Measurements from ENCODE around the gene FKBP2. TPM values are rescaled to one million over a fixed set of nuclear protein-coding genes. Genes with fewer than 3 reads are reported as not detected.
A peak's percentile ranks its signal among the peaks of the same experiment; 100 is the strongest.

FKBP2 gene
- total RNA-seq, 4 donors from 2014 or later = 50.7 to 89.6 (median 56.0) TPM

DNA sequence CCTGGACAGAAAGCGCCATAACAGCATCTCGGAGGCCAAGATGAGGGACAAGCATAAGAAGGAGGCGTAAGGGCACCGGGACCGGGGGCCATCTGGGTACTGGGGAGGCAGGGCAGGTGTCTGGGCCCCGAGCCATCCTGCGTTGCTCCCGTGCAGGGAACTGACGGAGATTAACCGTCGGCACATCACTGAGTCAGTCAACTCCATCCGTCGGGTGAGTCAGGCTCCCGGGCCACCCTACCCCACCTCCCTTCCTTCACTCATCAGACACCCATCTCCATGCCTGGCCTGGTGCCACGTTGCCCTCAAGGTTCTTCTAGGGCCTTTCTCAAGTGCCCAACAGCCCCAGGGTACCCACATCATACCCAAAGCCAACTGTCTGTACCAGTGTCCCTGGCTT is 25.4 kb downstream of the FKBP2 start:
- H3K27ac ChIP-seq = peak overlapping the region in 3 of 4 donors; percentile 98 to 99 (median 98)
- 58 to 61% methylated on average over 10 to 15 of the region's 15 CpGs for WGBS, 2 donors
- H3K36me3 ChIP-seq = peaks cover 31 to 58% (median 33%) of the 10 kb centered on the region in 3 donors
- no peaks in the 10 kb centered on the region for H3K9me3 ChIP-seq
- DNase-seq = no peak
- H3K4me1 ChIP-seq = peaks cover 25 to 45% (median 27%) of the 10 kb centered on the region in 3 donors
- H3K4me3 ChIP-seq = no peak overlapping the region
- TF ChIP-seq, protein P1, sequence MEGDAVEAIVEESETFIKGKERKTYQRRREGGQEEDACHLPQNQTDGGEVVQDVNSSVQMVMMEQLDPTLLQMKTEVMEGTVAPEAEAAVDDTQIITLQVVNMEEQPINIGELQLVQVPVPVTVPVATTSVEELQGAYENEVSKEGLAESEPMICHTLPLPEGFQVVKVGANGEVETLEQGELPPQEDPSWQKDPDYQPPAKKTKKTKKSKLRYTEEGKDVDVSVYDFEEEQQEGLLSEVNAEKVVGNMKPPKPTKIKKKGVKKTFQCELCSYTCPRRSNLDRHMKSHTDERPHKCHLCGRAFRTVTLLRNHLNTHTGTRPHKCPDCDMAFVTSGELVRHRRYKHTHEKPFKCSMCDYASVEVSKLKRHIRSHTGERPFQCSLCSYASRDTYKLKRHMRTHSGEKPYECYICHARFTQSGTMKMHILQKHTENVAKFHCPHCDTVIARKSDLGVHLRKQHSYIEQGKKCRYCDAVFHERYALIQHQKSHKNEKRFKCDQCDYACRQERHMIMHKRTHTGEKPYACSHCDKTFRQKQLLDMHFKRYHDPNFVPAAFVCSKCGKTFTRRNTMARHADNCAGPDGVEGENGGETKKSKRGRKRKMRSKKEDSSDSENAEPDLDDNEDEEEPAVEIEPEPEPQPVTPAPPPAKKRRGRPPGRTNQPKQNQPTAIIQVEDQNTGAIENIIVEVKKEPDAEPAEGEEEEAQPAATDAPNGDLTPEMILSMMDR (IDR thresholded peaks at IDR 0.05) = no peak
- TF ChIP-seq POLR2A (IDR thresholded peaks at IDR 0.05) = no peak
- intact Hi-C loops (cut with DNase I) = no loop called here
- no peaks in the 10 kb centered on the region for H3K27me3 ChIP-seq

DNA sequence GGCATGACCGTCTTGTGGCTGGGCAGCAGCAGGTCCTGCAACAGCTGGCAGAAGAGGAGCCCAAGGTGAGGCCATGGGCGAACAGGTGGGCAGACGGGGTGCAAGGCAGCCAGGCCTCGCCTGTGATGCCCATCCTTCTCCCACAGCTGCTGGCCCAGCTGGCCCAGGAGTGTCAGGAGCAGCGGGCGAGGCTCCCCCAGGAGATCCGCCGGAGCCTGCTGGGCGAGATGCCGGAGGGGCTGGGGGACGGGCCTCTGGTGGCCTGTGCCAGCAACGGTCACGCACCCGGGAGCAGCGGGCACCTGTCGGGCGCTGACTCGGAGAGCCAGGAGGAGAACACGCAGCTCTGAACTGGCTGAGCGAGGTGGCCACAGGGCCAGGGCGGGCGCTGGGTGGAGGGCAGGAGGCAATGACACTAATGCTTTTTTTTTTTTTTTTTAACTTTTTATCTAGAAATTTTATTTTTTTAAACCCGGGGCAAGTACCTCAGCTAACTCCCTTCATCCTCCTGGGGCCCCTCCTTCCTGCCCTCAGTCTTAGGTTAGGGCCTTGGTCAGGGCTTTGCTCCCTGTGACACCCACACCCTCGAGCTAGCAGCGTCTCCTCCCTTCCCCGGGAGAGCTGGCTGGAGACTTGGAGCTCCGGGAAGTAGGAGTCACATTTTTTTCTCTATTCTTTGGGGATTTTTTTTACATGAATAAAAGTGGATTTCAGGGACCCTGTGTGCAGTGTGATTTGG is 26.5 kb downstream of the FKBP2 start:
- 47 to 64% methylated on average over 13 to 15 of the region's 27 CpGs for WGBS, 2 donors
- peaks cover 31 to 54% (median 32%) of the 10 kb centered on the region in 3 donors for H3K4me1 ChIP-seq

DNA sequence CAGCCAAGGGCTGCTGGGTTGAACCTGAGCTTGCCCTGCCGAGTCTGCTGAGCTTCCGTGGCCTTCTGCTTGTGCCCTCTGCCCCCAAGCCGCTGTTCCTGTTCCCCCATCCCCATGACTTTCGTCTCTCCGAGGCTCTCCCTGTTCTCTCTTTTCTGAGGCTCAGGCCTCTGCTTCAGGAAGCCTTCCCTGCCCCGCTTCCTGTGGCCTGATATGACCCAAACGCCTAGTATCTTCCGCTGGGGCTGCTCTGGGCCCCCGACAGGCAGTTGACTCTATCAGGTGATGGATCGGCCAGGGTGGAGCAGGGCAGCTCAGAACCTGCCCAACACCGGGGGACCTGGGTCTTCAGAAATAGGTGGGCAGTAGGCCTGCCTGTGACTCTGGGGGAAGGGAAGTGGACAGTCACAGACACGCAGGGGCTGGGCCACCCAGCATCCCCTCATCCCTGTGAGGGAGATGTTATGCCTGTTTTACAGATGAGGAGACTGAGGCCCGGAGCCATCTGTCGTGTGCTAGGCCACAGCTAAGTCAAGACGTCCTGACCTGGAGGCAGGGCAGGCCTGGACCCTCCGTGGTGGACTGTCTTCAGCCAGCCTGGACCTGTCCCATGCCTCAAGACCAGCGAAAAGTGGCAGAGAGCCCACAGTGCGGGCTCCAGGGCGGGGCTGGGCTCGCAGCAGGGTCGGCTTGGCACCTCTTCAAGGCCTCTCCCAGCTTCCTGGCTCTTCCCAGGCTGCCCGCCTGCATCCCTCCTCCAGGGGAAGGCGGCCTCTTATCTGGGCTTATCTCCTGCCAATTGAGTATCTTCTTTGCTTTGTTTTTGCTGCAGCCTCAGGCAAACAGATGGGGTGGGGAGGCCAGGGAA is 27.4 kb downstream of the FKBP2 start:
- Histone ChIP-seq H3K36me3 (peaks cover 16 to 39% (median 20%) of the 10 kb centered on the region in 3 donors), H3K9me3 (no peaks in the 10 kb centered on the region), H3K4me3 (peak overlapping the region in 3 of 4 donors; percentile 58 to 87 (median 82)), H3K27me3 (no peaks in the 10 kb centered on the region), H3K4me1 (peaks cover 31 to 57% (median 32%) of the 10 kb centered on the region in 3 donors), H3K27ac (peak overlapping the region; percentile 98 to 99 (median 98))
- TF ChIP-seq, protein P1 (IDR thresholded peaks at IDR 0.05) = no peak
- TF ChIP-seq POLR2A (IDR thresholded peaks at IDR 0.05) = no peak
- intact Hi-C loops (cut with DNase I) = no loop called here
- DNase-seq = no peak
- 29 to 49% methylated on average over 8 to 13 of the region's 23 CpGs for WGBS, 2 donors

More for the DNA sequence above, 26.5 kb downstream of the FKBP2 start:
- Histone ChIP-seq H3K27ac (peak overlapping the region; percentile 98 to 99 (median 98)), H3K36me3 (peaks cover 23 to 48% (median 27%) of the 10 kb centered on the region in 3 donors), H3K27me3 (no peaks in the 10 kb centered on the region), H3K4me3 (no peak overlapping the region), H3K9me3 (no peaks in the 10 kb centered on the region)
- DNase-seq = no peak
- intact Hi-C loops (cut with DNase I) = no loop called here
- TF ChIP-seq POLR2A (IDR thresholded peaks at IDR 0.05) = no peak
- TF ChIP-seq, protein P1 (IDR thresholded peaks at IDR 0.05) = no peak

DNA sequence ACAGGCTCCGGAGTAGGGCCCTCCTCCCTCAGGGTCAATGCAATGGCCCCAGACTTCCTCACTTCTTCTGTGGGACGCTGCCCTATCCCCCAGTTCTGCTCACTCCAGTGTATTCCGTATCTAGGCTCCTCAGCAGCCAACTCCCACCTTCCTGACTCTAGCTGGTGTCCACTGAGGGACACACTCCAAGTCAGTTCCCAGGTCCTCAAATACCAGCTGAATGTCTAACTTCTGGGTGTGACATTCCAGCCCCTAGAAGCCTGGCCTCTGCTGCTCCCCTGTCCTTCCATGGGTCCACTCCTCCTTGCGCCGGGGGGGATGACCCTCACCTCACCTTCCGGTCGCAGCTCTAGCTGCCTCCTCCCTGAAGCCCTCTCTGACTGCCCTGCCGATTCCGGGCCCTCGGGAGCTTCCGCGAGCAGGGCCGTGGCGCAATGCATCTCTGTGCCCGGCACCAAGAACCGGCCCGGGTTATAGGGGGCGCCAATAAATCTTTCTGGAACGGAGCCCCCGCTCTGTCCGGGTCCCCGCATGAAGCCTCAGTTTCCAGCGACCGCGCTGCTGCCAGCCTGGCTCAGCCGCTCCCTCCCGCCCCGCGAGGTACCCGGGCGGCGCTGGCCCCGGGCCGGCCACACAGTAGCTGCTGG is 28.1 kb downstream of the FKBP2 start:
- intact Hi-C loops (cut with DNase I) = no loop called here
- peaks cover 9 to 34% (median 12%) of the 10 kb centered on the region in 3 donors for H3K36me3 ChIP-seq
- H3K4me1 ChIP-seq = peaks cover 31 to 63% (median 32%) of the 10 kb centered on the region in 3 donors
- 0 to 2% methylated on average over 7 to 10 of the region's 34 CpGs for WGBS, 2 donors
- no peaks in the 10 kb centered on the region for H3K27me3 ChIP-seq
- H3K9me3 ChIP-seq = no peaks in the 10 kb centered on the region
- TF ChIP-seq, protein P1 (IDR thresholded peaks at IDR 0.05) = no peak
- no peak for TF ChIP-seq POLR2A (IDR thresholded peaks at IDR 0.05)
- no peak for DNase-seq
- peak overlapping the region; percentile 98 to 99 (median 98) for H3K27ac ChIP-seq
- H3K4me3 ChIP-seq = peak overlapping the region; percentile 58 to 87 (median 76)

All from esophagus squamous epithelium (tissue), 5 donors.